ENCODE results near the gene SLC15A5. TPM values are rescaled to one million over a fixed set of nuclear protein-coding genes. Genes with fewer than 3 reads are reported as not detected.

SLC15A5 gene
- total RNA-seq, 2 experiments from 2014 or later = not detected

DNA sequence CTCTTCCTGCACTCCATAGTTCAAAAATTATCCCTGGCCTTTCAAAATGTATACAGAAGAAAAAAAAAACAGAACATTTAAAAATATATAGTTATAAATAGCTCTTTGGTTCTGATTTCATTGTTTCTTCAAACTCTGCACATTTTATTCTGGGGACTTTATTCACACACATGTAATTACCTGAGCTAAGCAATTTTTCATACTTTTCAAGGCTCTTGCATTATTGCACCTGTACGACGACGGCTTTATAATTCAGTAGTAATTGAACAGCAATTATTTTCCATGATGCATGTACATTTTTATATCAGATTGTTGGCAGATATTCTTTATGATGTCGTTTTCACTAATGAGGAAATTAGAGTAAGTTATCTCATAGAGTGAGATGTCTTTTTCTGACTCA lies 13.5 kb upstream of the SLC15A5 start:
- no peaks in the 10 kb centered on the region for H3K36me3 Mint-ChIP-seq (ENCODE audit: low read depth)
- H3K27ac Mint-ChIP-seq = no peak overlapping the region
- peaks cover 5% of the 10 kb centered on the region for H3K9me3 Mint-ChIP-seq
- no peaks in the 10 kb centered on the region for H3K4me1 Mint-ChIP-seq
- CTCF ChIA-PET = no interaction called here
- no peaks in the 10 kb centered on the region for H3K27me3 Mint-ChIP-seq
- H3K4me3 Mint-ChIP-seq = no peak overlapping the region
- no peak for DNase-seq
- POLR2A ChIA-PET = no interaction called here

DNA sequence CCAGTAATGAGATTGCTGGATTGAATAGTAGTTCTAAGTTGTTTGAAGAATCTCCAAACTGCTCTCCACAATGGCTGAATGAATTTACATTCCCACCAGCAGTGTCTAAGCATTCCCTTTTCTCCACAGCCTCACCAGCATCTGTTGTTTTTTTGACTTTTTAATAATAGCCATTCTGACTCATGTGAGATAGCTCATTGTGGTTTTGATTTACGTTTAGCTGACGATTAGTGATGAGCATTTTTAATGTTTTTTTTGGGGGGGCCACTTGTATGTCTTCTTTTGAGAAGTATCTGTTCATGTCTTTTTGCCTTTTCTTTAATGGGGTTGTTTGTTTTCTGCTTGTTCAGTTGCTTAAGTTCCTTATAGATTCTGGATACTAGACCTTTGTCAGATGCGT lies 8.1 kb upstream of the SLC15A5 start:
- no peak for DNase-seq
- no peak overlapping the region for H3K27ac Mint-ChIP-seq
- no peaks in the 10 kb centered on the region for H3K27me3 Mint-ChIP-seq
- no peak overlapping the region for H3K4me3 Mint-ChIP-seq
- ChIA-PET POLR2A (no interaction called here), CTCF (no interaction called here)
- no peaks in the 10 kb centered on the region for H3K4me1 Mint-ChIP-seq
- peaks cover 8% of the 10 kb centered on the region for H3K9me3 Mint-ChIP-seq
- H3K36me3 Mint-ChIP-seq (ENCODE audit: low read depth) = no peaks in the 10 kb centered on the region

DNA sequence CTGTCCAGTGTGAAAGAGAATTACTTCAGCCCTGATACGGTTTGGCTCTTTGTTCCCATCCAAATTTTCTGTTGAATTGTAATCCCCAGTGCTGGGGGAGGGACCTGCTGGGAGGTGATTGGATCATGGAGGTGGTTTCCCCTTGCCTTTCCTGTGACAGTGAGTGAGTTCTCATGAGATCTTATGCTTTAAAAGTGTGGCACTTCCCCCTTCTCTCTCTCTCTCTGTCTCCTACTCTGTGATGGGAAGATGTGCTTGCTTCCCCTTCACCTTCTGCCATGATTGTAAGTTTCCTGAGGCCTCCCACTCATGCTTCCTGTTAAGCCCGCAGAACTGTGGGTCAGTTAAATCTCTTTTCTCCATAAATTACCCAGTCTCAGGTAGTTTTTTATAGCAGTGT lies 5.5 kb upstream of the SLC15A5 start:
- H3K36me3 Mint-ChIP-seq (ENCODE audit: low read depth) = no peaks in the 10 kb centered on the region
- H3K27me3 Mint-ChIP-seq = no peaks in the 10 kb centered on the region
- peaks cover 10% of the 10 kb centered on the region for H3K9me3 Mint-ChIP-seq
- no peak overlapping the region for H3K27ac Mint-ChIP-seq
- H3K4me1 Mint-ChIP-seq = no peaks in the 10 kb centered on the region
- H3K4me3 Mint-ChIP-seq = no peak overlapping the region
- ChIA-PET CTCF (no interaction called here), POLR2A (no interaction called here)
- no peak for DNase-seq

DNA sequence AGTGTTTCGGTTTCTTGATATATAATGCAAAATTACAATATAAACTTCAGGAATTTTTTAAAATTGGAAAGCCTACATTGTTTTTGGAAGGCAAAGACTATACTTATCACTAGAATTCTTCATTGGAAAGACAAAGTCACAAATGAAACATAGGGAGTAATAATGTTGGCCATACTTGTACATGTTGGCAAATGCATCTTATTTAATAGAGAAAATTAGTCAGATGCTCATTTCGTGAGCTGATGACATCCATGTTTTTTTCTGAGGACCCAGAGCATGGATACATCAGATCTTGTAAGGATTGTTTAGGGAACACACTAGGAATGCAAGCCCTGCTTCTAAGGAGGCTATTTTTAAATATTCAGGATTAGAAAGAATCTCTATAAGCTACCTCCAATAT lies 4.6 kb upstream of the SLC15A5 start:
- Mint-ChIP-seq H3K27me3 (no peaks in the 10 kb centered on the region), H3K36me3 (ENCODE audit: low read depth) (no peaks in the 10 kb centered on the region), H3K9me3 (peaks cover 6% of the 10 kb centered on the region), H3K4me3 (no peak overlapping the region), H3K27ac (no peak overlapping the region), H3K4me1 (no peaks in the 10 kb centered on the region)
- ChIA-PET POLR2A (no interaction called here), CTCF (no interaction called here)
- DNase-seq = no peak

DNA sequence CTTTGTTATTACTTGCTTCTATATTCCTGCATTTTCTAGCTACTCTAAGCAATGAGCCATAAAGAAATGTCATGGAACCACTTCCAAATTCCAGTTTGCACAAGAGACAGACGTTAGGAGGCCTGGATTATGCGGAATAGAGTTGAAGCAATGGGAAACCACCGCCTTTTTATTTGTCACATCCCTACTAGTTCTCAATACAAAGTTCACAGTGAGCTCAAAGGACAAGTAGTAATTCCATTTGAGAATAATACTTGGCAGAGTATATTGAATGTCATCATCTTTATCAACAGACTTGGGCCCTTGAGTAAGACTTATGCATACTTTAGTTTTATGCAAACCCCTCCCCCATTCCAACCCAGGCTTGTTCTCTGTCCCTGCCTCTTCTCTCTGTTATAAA lies 3.7 kb upstream of the SLC15A5 start:
- H3K27ac Mint-ChIP-seq = no peak overlapping the region
- no peak for DNase-seq
- no peaks in the 10 kb centered on the region for H3K4me1 Mint-ChIP-seq
- H3K9me3 Mint-ChIP-seq = peaks cover 5% of the 10 kb centered on the region
- POLR2A ChIA-PET = no interaction called here
- CTCF ChIA-PET = no interaction called here
- no peaks in the 10 kb centered on the region for H3K27me3 Mint-ChIP-seq
- H3K4me3 Mint-ChIP-seq = no peak overlapping the region
- no peaks in the 10 kb centered on the region for H3K36me3 Mint-ChIP-seq (ENCODE audit: low read depth)

DNA sequence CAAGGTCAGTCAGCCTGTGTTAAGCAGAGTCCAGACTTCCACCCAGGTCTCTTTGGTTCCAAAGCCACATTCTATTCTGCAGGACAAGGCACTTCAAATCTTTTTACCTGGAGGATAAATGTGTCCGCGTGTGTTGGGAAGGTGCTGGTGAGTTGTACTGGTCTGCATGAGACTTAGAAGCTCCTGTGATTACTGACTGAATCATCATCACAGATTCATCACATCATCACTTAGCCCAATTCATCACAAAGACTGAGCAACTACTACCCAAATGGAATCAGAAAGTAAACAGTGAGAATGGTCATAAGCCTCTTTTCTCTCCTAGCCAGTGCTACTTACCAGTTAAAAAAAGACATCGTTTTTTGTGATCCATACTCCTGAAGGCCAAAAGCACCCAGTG lies 5.3 kb downstream of the SLC15A5 start:
- Mint-ChIP-seq H3K27me3 (no peaks in the 10 kb centered on the region), H3K4me3 (no peak overlapping the region)

DNA sequence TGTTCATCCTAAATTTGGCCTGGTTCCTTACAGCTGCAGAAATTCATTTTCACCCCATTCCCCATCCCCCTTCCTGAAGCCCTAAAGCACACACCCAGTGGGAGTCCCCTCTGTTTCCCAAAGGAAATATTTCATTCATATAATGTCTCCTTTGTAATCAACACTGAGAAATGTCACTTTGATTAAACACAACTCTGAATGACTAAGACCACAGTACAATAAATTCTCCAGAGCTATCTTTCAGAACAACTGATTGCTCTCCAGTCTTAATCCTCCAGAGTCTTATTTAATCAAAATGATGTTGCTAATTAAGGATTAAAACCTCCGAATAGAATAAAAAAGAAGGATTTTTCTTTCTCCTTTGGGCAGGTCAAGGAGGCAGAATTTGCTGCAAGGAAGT lies 6.4 kb downstream of the SLC15A5 start:
- Mint-ChIP-seq H3K4me1 (no peaks in the 10 kb centered on the region), H3K9me3 (no peaks in the 10 kb centered on the region), H3K36me3 (ENCODE audit: low read depth) (no peaks in the 10 kb centered on the region), H3K27me3 (no peaks in the 10 kb centered on the region), H3K27ac (no peak overlapping the region), H3K4me3 (no peak overlapping the region)
- CTCF ChIA-PET = no interaction called here
- POLR2A ChIA-PET = no interaction called here
- no peak for DNase-seq

More for the DNA sequence above, 5.3 kb downstream of the SLC15A5 start:
- ChIA-PET CTCF (no interaction called here), POLR2A (no interaction called here)
- H3K27ac Mint-ChIP-seq = no peak overlapping the region
- H3K4me1 Mint-ChIP-seq = no peaks in the 10 kb centered on the region
- no peaks in the 10 kb centered on the region for H3K36me3 Mint-ChIP-seq (ENCODE audit: low read depth)
- no peaks in the 10 kb centered on the region for H3K9me3 Mint-ChIP-seq
- DNase-seq = no peak

DNA sequence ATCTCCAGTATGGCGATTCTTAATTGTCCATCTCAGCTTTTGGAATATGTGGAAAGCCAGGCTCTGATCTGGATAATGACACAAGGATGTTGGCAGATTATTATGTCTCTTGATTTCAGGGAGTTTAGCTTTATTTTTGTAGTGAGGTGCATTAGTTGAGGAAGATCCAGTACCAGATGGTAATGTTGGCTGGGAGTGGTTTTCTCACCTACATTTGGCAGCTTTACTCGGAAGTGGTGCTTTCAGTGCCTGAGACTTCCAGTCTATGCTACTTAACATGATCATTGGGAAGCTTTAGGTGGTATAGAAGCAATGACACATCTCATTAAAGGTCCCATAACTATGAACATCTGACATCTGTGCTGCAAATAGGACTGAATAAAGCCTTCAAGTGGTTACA lies 7.5 kb downstream of the SLC15A5 start:
- no peak for DNase-seq
- CTCF ChIA-PET = interaction anchor here (0.5 kb wide), 1 partner anchor 430 kb away, joined by 3 read pairs; no protein-coding TSS in a partner anchor
- no peak overlapping the region for H3K27ac Mint-ChIP-seq
- POLR2A ChIA-PET = no interaction called here
- H3K9me3 Mint-ChIP-seq = no peaks in the 10 kb centered on the region
- H3K36me3 Mint-ChIP-seq (ENCODE audit: low read depth) = no peaks in the 10 kb centered on the region
- H3K4me3 Mint-ChIP-seq = no peak overlapping the region
- no peaks in the 10 kb centered on the region for H3K27me3 Mint-ChIP-seq
- no peaks in the 10 kb centered on the region for H3K4me1 Mint-ChIP-seq

DNA sequence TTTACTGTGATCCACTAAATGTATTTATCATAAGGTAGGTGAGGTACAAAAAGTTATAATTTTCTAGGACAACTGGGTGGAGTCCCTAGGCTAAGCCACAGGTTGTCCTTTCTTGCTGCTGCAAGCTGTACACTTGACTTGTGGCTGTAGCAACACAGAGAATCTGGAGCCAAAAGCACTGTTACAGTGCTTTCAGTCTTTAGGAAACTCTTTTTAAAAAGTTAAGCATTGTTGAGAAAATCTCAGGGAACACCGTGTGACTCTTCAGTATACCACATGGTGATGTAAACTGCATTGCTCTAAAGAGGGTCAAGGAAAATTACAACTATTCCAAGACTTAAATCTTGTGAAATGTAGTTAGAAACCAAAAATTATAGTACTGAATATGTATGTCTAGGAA lies 11.4 kb downstream of the SLC15A5 start:
- Mint-ChIP-seq H3K4me1 (no peaks in the 10 kb centered on the region), H3K27ac (no peak overlapping the region), H3K9me3 (no peaks in the 10 kb centered on the region), H3K27me3 (no peaks in the 10 kb centered on the region), H3K36me3 (ENCODE audit: low read depth) (no peaks in the 10 kb centered on the region), H3K4me3 (no peak overlapping the region)
- DNase-seq = no peak
- ChIA-PET CTCF (interaction anchor here (1.2 kb wide), 1 partner anchor 12 kb away, joined by 3 read pairs; no protein-coding TSS in a partner anchor), POLR2A (no interaction called here)

DNA sequence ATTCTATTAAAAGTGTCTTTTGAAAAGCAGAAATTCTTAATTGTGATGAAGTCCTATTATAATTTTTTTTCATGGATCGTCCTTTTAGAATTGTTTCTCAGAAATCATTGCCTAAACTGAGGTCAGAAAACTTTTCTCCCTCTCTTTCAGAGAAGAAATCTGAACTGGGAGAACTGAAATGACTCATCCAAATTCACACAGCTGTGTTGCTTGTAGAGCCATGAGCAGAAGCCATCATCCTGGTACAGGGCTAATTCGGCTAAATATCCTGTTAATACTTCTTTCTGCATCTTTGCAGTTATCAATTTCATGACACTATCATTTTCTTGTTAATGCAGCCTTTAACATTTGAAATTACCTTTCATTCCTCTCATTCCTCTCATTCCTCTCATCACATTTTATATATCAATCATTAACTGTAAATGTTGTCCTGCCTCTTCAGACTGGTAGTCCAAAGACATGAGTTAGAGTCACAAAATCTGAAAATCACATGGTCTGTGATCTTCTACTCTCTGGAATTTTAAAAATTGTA lies 15.5 kb downstream of the SLC15A5 start:
- DNase-seq = no peak
- Mint-ChIP-seq H3K9me3 (no peaks in the 10 kb centered on the region), H3K36me3 (ENCODE audit: low read depth) (no peaks in the 10 kb centered on the region), H3K27ac (no peak overlapping the region), H3K4me3 (no peak overlapping the region), H3K27me3 (no peaks in the 10 kb centered on the region), H3K4me1 (no peaks in the 10 kb centered on the region)
- ChIA-PET CTCF (no interaction called here), POLR2A (no interaction called here)

DNA sequence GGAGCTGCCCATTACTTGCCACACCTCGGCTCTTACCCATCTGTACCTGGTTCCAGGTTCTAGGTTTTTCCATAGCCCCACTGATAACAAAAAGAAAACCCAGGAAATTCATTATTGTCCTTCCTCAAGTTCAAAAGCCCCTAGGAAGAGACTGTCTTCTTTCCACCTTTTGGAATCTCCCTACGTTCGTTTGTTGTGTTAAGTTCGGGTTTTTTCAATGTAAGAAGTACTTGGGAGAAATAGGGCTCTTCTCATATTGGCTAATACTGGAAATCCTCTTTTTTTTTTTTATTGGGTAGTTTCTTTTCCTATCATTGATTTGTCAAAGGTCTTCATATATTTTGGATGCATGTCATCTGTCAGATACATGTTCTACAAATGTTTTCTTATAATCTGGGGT lies 17.3 kb downstream of the SLC15A5 start:
- no peaks in the 10 kb centered on the region for H3K36me3 Mint-ChIP-seq (ENCODE audit: low read depth)
- ChIA-PET POLR2A (no interaction called here), CTCF (no interaction called here)
- no peak overlapping the region for H3K4me3 Mint-ChIP-seq
- DNase-seq = no peak
- H3K27me3 Mint-ChIP-seq = no peaks in the 10 kb centered on the region
- no peaks in the 10 kb centered on the region for H3K4me1 Mint-ChIP-seq
- H3K9me3 Mint-ChIP-seq = no peaks in the 10 kb centered on the region
- H3K27ac Mint-ChIP-seq = no peak overlapping the region

DNA sequence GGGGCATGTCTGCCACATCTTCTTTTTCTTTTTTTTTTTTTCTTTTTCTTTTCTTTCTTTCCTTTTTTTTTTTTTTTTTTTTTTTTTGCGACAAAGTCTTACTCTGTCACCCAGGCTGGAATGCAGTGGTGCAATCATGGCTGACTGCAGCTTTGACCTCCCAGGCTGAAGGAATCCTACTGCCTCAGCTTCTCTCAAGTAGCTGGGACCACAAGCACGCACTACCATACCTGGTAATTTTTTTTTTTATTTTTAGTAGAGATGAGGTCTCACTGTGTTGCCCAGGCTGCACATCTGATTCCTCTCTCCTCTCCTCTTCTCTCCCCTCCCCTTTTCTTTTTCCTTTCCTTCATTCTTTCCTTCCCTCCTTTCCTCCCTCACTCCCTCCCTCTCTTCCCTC lies 18.5 kb downstream of the SLC15A5 start:
- ChIA-PET POLR2A (no interaction called here), CTCF (no interaction called here)
- no peaks in the 10 kb centered on the region for H3K4me1 Mint-ChIP-seq
- DNase-seq = no peak
- H3K36me3 Mint-ChIP-seq (ENCODE audit: low read depth) = no peaks in the 10 kb centered on the region
- H3K27ac Mint-ChIP-seq = no peak overlapping the region
- H3K4me3 Mint-ChIP-seq = no peak overlapping the region
- H3K9me3 Mint-ChIP-seq = no peaks in the 10 kb centered on the region
- H3K27me3 Mint-ChIP-seq = no peaks in the 10 kb centered on the region

DNA sequence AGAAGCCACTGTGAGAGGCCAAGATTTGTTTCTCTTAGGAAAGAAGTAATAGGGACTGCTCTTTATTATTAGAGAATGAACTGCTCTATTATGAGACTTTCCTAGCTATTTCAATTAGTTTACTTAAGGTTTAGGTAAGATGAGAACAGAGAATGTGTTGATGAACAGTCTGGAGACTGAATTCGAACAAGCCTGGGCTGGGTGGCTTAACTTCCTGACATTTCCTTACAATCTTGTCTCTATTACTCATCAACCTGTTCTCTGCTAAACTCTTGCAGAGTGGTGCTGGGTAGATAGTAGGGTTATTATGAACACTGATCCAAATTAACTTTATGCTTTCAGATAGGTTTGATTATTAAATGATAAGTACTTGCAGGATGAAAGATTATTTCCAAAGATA lies 31.2 kb downstream of the SLC15A5 start:
- CTCF ChIA-PET = no interaction called here
- peaks cover 3% of the 10 kb centered on the region for H3K9me3 Mint-ChIP-seq

DNA sequence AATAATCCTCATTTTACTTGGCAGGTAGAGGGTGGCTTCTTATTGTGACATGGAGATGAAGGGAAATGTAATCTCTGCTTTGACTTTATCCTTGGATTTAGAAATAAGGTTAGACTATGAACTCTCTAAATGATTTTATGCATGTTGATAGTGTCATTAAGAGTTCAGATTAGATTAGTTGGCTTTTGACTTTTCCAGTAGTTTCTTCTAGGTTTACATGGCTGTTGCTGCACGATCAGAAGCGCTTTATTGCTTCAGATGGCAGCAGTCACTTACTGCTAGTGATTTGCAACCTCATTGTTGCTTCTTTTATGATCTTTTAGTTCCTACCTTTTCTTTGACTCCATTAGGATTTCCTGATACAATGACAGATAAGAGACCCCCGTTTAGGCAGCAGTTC lies 32.3 kb downstream of the SLC15A5 start:
- CTCF ChIA-PET = no interaction called here
- H3K36me3 Mint-ChIP-seq (ENCODE audit: low read depth) = no peaks in the 10 kb centered on the region
- H3K4me1 Mint-ChIP-seq = no peaks in the 10 kb centered on the region
- H3K27ac Mint-ChIP-seq = no peak overlapping the region
- POLR2A ChIA-PET = no interaction called here
- DNase-seq = no peak
- peaks cover 3% of the 10 kb centered on the region for H3K9me3 Mint-ChIP-seq
- no peak overlapping the region for H3K4me3 Mint-ChIP-seq
- H3K27me3 Mint-ChIP-seq = no peaks in the 10 kb centered on the region

More for the DNA sequence above, 31.2 kb downstream of the SLC15A5 start:
- H3K27ac Mint-ChIP-seq = no peak overlapping the region
- H3K4me1 Mint-ChIP-seq = no peaks in the 10 kb centered on the region
- H3K4me3 Mint-ChIP-seq = no peak overlapping the region
- H3K36me3 Mint-ChIP-seq (ENCODE audit: low read depth) = no peaks in the 10 kb centered on the region
- POLR2A ChIA-PET = no interaction called here
- no peaks in the 10 kb centered on the region for H3K27me3 Mint-ChIP-seq
- DNase-seq = no peak

Data from activated CD4-positive, alpha-beta T cell treated with anti-CD3 and anti-CD28 coated beads, Interleukin-2, amount 10 ng/mL, durations not matched to agents 7 days and 5 days (primary cell).